Ascending aorta (tissue), 2 donors: Measurements from ENCODE around the gene CATSPERE. TPM values are rescaled to one million over a fixed set of nuclear protein-coding genes. Genes with fewer than 3 reads are reported as not detected.

ENCODE experiments used
- DNase-seq, 2 donors: peaks; one replicate each; pipeline ENCODE4 v3.0.0-alpha.2; 2019; ENCODE audit warnings: low spot score in 2 of 2
- H3K27ac ChIP-seq, 2 donors: fragments of 200-600 bp; sonication (generic); one replicate each; pipeline ENCODE4 v1.5.1; 2016 to 2017; ENCODE audit warnings: mild to moderate bottlenecking in 1 of 2
- H3K27me3 ChIP-seq: fragments of 200-600 bp; sonication (generic); one replicate; pipeline ENCODE4 v1.5.1; 2017
- H3K36me3 ChIP-seq, 2 donors: fragments of 200-600 bp; sonication (generic); one replicate each; pipeline ENCODE4 v1.5.1; 2016
- H3K4me1 ChIP-seq, 2 donors: fragments of 200-600 bp; sonication (generic); one replicate each; pipeline ENCODE4 v1.5.1; 2016 to 2017; ENCODE audit warnings: mild to moderate bottlenecking in 1 of 2
- H3K4me3 ChIP-seq, 2 donors: fragments of 200-600 bp; sonication (generic); one replicate each; pipeline ENCODE4 v1.5.1; 2016 to 2017; ENCODE audit warnings: mild to moderate bottlenecking in 1 of 2
- H3K9me3 ChIP-seq, 2 donors: fragments of 200-600 bp; sonication (generic); one replicate each; pipeline ENCODE4 v1.5.1; 2016
- CTCF ChIP-seq, 3 experiments: fragments of 200-600 bp in 2 of 3; fragments of 450-650 bp in 1 of 3; sonication (generic) in 2 of 3; IDR thresholded peaks; one replicate each; pipeline ENCODE4 v1.5.1; 2016 to 2019; ENCODE audit warnings: antibody characterized with exemption in 3 of 3, mild to moderate bottlenecking in 1 of 3, moderate library complexity in 1 of 3
- intact Hi-C: fragments of 100-400 bp; cut with DNase I; formaldehyde crosslinking; loops from one replicate; pipeline ENCODE4 v1.15.1; 2023
- total RNA-seq: library from RNA; depleted of rRNA; stranded (reverse); fragments of >200 nt; gene quantifications from one replicate; pipeline ENCODE4 v1.1.0, GENCODE V29; 2016

CATSPERE gene
- total RNA-seq, 1 donor from 2014 or later, result not detected

GRCh38 chr1:244653439-244654107 lies 192.5 kb downstream of the CATSPERE start:
- Histone ChIP-seq H3K27ac (peak overlapping the region; percentile 93 to 99), H3K4me3 (peak overlapping the region; percentile 72 to 95), H3K4me1 (peaks cover 0 to 31% of the 10 kb centered on the region in 2 donors), H3K9me3 (no peaks in the 10 kb centered on the region), H3K36me3 (peaks cover 0 to 4% of the 10 kb centered on the region in 2 donors), H3K27me3 (no peaks in the 10 kb centered on the region)
- DNase-seq, result no peak
- intact Hi-C loops, result loop anchor here (1.0 to 5.0 kb wide), 7 partner anchors 77 to 1396 kb away; partner anchors contain the start of genes CEP170 and SDCCAG8
- TF ChIP-seq CTCF (IDR thresholded peaks at IDR 0.05), result no peak

GRCh38 chr1:244654108-244655038 lies 193.3 kb downstream of the CATSPERE start:
- no peak for DNase-seq
- intact Hi-C loops, result loop anchor here (5.0 kb wide), 2 partner anchors 607 to 1397 kb away; partner anchors contain the start of genes CEP170 and SDCCAG8
- peak overlapping the region; percentile 93 to 99 for H3K27ac ChIP-seq
- H3K27me3 ChIP-seq, result no peaks in the 10 kb centered on the region
- peaks cover 0 to 4% of the 10 kb centered on the region in 2 donors for H3K36me3 ChIP-seq
- TF ChIP-seq CTCF (IDR thresholded peaks at IDR 0.05), result no peak
- no peaks in the 10 kb centered on the region for H3K9me3 ChIP-seq
- H3K4me1 ChIP-seq, result peaks cover 0 to 34% of the 10 kb centered on the region in 2 donors
- peak overlapping the region; percentile 72 to 95 for H3K4me3 ChIP-seq

DNA sequence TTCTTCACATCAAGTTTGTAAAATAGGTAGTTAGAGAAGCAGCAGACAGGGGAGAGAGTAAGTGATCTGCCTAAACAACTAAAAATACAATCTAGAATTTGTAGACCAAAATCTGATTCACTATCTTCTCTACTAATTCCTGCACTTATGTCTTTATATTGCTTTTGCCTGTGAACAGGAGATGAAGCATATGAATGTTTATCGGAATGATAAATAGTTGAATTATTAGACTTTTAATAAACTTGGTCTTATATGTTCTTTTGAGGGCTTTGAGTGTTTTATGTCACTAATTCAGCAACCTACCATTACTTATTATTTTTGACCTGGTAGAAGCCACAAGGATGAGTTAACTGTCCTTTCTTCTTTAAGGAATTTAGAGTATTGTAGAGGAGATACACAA lies 194.1 kb downstream of the CATSPERE start:
- H3K27ac ChIP-seq, result peak overlapping the region; percentile 22 to 93
- H3K9me3 ChIP-seq, result no peaks in the 10 kb centered on the region
- intact Hi-C loops, result no loop called here
- peaks cover 0 to 4% of the 10 kb centered on the region in 2 donors for H3K36me3 ChIP-seq
- no peak for DNase-seq
- peaks cover 0 to 39% of the 10 kb centered on the region in 2 donors for H3K4me1 ChIP-seq
- peak overlapping the region; percentile 72 to 95 for H3K4me3 ChIP-seq
- TF ChIP-seq CTCF (IDR thresholded peaks at IDR 0.05), result no peak
- H3K27me3 ChIP-seq, result no peaks in the 10 kb centered on the region

DNA sequence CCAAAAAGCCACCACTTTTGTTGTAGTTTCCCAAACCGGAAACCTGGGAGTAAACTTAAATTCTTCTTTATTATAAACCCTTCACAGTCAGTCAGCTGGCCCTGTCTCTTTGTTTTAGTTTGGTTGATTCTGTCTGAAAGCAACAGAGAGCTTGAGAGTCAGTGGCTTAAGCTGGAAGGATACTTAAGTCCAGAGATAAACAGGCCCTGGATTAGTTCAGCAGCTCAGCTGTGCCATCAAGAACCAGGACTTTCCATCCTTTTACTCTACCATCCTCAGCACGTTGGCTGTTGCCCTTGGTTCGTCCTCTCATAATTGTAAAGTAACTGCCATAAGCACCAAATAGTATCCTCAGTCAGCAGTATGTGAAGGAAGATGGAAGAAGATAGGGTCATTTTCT lies 196.3 kb downstream of the CATSPERE start:
- intact Hi-C loops, result no loop called here
- DNase-seq, result no peak
- peak overlapping the region; percentile 52 to 64 for H3K27ac ChIP-seq
- H3K36me3 ChIP-seq, result peaks cover 0 to 4% of the 10 kb centered on the region in 2 donors
- no peak overlapping the region for H3K4me3 ChIP-seq
- H3K4me1 ChIP-seq, result peaks cover 0 to 41% of the 10 kb centered on the region in 2 donors
- H3K9me3 ChIP-seq, result no peaks in the 10 kb centered on the region
- no peak for TF ChIP-seq CTCF (IDR thresholded peaks at IDR 0.05)
- no peaks in the 10 kb centered on the region for H3K27me3 ChIP-seq

DNA sequence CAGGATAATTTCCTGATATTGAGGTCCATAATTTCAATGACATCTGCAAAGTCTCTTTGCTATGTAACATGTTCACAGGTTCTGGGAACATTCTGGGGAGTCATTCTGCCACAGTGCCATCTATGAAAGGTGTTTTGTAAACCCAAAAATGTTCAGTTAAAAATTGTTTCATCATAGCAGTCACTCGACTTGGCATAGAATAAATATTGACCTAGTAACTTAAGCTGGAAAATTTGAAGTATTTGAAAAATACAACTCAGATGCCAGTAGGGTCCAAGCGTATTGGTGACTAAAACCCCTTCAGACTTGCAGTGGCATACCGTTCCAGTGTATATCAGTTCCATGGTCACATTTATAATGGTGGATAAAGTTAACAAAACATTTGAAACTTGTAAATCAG lies 198.6 kb downstream of the CATSPERE start:
- Histone ChIP-seq H3K4me1 (peaks cover 4 to 53% of the 10 kb centered on the region in 2 donors), H3K4me3 (no peak overlapping the region), H3K36me3 (peaks cover 0 to 4% of the 10 kb centered on the region in 2 donors), H3K27ac (peak overlapping the region in 1 of 2 donors; percentile 54), H3K27me3 (no peaks in the 10 kb centered on the region), H3K9me3 (no peaks in the 10 kb centered on the region)
- intact Hi-C loops, result no loop called here
- DNase-seq, result no peak
- no peak for TF ChIP-seq CTCF (IDR thresholded peaks at IDR 0.05)
